ENCODE data around the gene SRSF4.
"Not testable (repeated sequence)": the region's sequence is repeated elsewhere in the genome, so short reads cannot be mapped to it uniquely, and the experiment has no call there.

The SRSF4 gene

DNA sequence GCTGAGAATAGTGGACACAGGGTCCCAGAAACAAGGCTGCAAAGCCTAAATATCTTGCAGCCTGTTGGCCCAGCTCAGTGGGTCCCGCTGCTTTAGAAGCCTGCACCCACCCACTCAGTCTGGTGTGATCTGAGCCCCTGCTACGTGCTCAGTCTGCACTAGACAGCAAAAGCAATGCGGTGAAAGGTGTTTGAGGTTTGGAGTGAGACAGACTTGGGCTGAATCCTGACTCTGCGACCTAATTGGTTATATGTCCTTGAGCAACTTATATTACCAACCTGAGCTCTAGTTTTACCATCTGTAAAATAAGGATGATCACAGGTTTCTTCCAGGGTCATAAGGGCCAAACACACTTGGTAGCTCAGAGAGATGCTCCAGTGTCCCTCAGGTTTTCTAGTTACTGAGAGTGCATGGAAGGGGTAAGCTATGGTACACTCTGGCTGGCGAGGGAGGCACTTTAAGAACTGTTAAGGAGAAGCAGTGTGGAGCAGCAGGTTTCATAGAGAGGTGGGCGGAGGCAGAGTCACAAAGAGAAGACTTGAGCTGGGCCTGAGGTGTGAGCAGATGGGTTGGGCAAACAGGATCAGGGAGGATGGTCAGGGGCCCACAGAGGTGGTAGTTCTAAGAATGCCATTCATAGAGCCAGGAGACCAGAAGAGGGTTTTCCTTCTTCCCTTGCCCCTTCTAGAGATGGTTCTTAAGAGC lies 68.1 kb downstream of the SRSF4 start:
- POLR2A ChIA-PET: interaction anchor here (1.0 to 2.1 kb wide), 2 partner anchors 11 to 68 kb away, joined by 4 to 8 read pairs; partner anchors contain the start of genes SRSF4 and TMEM200B
- TF ChIP-seq BHLHE40 (IDR thresholded peaks at IDR 0.05; ENCODE audit: borderline replicate concordance) (no peak), SP1 (IDR thresholded peaks at IDR 0.05) (no peak), FOXM1 (IDR thresholded peaks at IDR 0.05; ENCODE audit: borderline replicate concordance) (no peak), ARNT (IDR thresholded peaks at IDR 0.05) (no peak), FOXK2 (IDR thresholded peaks at IDR 0.05) (no peak), FOXA1 (IDR thresholded peaks at IDR 0.05) (no peak)
- no peak for DNase-seq (ENCODE audit: extremely low spot score)
- CTCF ChIA-PET: no interaction called here

DNA sequence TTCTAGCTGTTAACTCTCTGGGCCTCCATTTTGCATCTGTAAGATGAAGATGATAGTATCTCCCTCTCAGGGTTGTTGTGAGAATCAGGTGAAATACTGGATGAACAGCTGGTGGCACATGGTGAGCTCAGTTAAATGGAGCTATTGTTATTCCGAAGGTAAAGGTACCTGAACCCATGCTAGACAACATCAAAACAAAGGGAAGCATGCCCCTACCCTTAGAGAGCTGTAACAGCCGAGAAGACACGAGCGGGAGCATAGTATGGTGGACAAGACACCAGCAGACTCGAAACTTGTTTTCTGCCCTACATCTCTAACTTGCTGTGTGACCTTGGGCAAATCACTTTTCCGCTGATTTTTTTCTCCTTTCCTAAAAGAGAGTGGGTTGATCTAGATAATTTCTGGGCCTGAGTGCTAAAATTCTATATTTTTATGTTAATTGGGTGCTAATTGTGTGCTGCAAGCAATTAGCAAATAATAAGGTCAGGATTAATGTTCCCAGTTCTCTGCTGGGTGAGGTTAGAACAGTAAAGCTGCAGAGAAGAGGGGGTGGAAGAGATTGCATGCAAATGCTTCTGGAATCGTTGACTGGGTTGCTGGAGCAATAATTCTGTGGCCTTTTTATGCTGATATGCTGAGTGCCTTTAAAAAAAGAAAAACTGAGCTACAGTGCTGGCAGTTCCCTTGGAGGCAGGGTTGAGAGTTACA lies 68.8 kb downstream of the SRSF4 start:
- CTCF ChIA-PET: interaction anchor here (1.7 kb wide), 1 partner anchor 10 kb away, joined by 3 read pairs; no protein-coding TSS in a partner anchor
- TF ChIP-seq L3MBTL2 (conservative IDR thresholded peaks at IDR 0.05): no peak
- no peak for TF ChIP-seq HDGF (IDR thresholded peaks at IDR 0.05; ENCODE audit: borderline replicate concordance)
- no peak for TF ChIP-seq ELF4 (IDR thresholded peaks at IDR 0.05)
- no peak for TF ChIP-seq BHLHE40 (IDR thresholded peaks at IDR 0.05; ENCODE audit: borderline replicate concordance)
- TF ChIP-seq ARNT (IDR thresholded peaks at IDR 0.05): no peak
- TF ChIP-seq, protein P1, sequence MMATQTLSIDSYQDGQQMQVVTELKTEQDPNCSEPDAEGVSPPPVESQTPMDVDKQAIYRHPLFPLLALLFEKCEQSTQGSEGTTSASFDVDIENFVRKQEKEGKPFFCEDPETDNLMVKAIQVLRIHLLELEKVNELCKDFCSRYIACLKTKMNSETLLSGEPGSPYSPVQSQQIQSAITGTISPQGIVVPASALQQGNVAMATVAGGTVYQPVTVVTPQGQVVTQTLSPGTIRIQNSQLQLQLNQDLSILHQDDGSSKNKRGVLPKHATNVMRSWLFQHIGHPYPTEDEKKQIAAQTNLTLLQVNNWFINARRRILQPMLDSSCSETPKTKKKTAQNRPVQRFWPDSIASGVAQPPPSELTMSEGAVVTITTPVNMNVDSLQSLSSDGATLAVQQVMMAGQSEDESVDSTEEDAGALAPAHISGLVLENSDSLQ (IDR thresholded peaks at IDR 0.05): no peak
- DNase-seq (ENCODE audit: extremely low spot score): no peak
- POLR2A ChIA-PET: interaction anchor here (1.0 to 2.1 kb wide), 2 partner anchors 12 to 69 kb away, joined by 4 to 8 read pairs; partner anchors contain the start of genes SRSF4 and TMEM200B

DNA sequence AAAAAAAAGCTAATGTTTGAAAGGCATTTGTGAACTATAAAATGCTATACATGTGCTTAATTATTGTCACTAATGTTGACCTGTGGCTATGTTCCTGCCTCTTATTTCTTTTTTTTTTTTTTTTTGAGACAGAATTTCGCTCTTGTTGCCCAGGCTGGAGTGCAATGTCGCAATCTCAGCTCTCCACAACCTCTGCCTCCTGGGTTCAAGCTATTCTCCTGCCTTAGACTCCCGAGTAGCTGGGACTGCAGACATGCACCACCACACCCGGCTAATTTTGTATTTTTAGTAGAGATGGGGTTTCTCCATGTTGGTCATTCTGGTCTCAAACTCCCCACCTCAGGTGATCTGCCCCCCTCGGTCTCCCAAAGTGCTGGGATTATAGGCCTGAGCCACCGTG lies 73.7 kb downstream of the SRSF4 start:
- POLR2A ChIA-PET: interaction anchor here (1.0 kb wide), 1 partner anchor 73 kb away, joined by 3 read pairs; the partner anchor contains the start of gene SRSF4
- CTCF ChIA-PET: interaction anchor here (0.6 kb wide), 1 partner anchor 45 kb away, joined by 3 read pairs; no protein-coding TSS in a partner anchor
- TF ChIP-seq ZNF384 (IDR thresholded peaks at IDR 0.05): 0 out of 2 replicates have a peak, but pooled peaks have one; percentile 24
- DNase-seq (ENCODE audit: extremely low spot score): not testable (repeated sequence)

DNA sequence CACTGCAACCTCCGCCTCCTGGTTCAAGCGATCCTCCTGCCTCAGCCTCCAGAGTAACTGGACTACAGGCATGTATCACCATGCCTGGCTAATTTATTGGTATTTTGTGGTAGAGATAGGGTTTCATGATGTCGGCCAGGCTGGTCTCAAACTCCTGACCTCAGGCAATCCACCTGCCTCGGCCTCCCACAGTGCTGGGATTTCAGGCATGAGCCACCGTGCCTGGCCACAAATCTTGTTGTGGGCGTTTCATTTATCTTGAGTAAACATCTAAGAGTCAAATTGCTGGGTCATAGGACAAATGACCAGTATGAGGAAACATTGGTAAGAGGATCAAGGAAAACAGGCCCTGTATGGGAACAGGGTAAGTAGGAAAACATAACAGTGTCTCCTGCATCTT lies 75.9 kb downstream of the SRSF4 start:
- CTCF ChIA-PET: no interaction called here
- TF ChIP-seq FOXM1 (IDR thresholded peaks at IDR 0.05; ENCODE audit: borderline replicate concordance) (no peak), SUZ12 (IDR thresholded peaks at IDR 0.05) (no peak), SP1 (IDR thresholded peaks at IDR 0.05) (no peak), ELF4 (IDR thresholded peaks at IDR 0.05) (no peak)
- POLR2A ChIA-PET: no interaction called here
- no peak for DNase-seq (ENCODE audit: extremely low spot score)

DNA sequence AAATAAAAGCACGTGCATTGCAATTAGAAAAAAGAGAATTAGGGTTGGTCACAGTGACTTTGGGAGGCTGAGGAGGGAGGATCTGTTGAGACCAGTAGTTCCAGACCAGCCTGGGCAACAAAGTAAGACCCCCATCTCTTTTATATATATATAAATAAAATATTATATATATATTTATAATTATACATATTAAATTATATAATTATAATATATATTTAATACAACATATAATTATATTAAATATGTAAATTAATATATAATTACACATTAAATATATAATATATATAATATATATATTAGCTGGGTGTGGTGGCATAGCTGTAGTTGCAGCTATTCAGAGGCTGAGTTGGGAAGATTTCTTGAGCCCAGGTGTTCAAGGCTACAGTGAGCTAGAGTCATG lies 81.2 kb downstream of the SRSF4 start:
- no peak for TF ChIP-seq ELF4 (IDR thresholded peaks at IDR 0.05)
- ChIA-PET POLR2A (no interaction called here), CTCF (interaction anchor here (0.5 kb wide), 1 partner anchor 222 kb away, joined by 3 read pairs; no protein-coding TSS in a partner anchor)
- no peak for DNase-seq (ENCODE audit: extremely low spot score)

DNA sequence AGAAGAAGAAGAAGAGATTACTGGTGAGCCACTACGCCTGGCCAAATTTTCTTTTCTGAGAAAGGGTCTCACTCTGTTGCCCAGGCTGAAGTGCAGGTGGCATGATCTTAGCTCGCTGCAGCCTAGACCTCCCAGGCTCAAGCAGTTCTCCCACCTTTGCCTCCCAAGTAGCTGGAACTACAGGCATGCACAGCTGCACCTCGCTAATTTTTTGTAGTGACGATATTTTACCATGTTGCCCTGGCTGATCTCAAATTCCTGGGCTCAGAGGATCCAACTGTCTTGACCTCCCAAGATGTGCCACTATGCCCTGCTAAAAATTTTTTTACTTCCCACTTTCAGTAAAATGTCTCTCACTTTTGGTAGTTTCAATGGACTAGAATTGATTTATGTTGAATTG lies 82.4 kb downstream of the SRSF4 start:
- DNase-seq (ENCODE audit: extremely low spot score): no peak
- TF ChIP-seq FOXK2 (IDR thresholded peaks at IDR 0.05) (no peak), FOXM1 (IDR thresholded peaks at IDR 0.05; ENCODE audit: borderline replicate concordance) (no peak), FOXA1 (IDR thresholded peaks at IDR 0.05) (no peak), L3MBTL2 (conservative IDR thresholded peaks at IDR 0.05) (no peak), ELF4 (IDR thresholded peaks at IDR 0.05) (no peak), TARDBP (IDR thresholded peaks at IDR 0.05) (no peak), HDGF (IDR thresholded peaks at IDR 0.05; ENCODE audit: borderline replicate concordance) (no peak), SP1 (IDR thresholded peaks at IDR 0.05) (no peak), NFRKB (IDR thresholded peaks at IDR 0.05) (no peak), ZNF384 (IDR thresholded peaks at IDR 0.05) (no peak), SUZ12 (IDR thresholded peaks at IDR 0.05) (no peak), BHLHE40 (IDR thresholded peaks at IDR 0.05; ENCODE audit: borderline replicate concordance) (no peak), LEF1 (IDR thresholded peaks at IDR 0.05; ENCODE audit: borderline replicate concordance) (no peak), ARNT (IDR thresholded peaks at IDR 0.05) (no peak), CTBP1 (IDR thresholded peaks at IDR 0.05; ENCODE audit: borderline replicate concordance) (no peak)
- TF ChIP-seq, protein P1 (IDR thresholded peaks at IDR 0.05): no peak
- ChIA-PET CTCF (no interaction called here), POLR2A (no interaction called here)
